Measurements from ENCODE around the gene RAD54L.

- TF ChIP-seq YY1 (IDR thresholded peaks at IDR 0.05; ENCODE audit: insufficient read depth, insufficient read length) (no peak), SUZ12 (IDR thresholded peaks at IDR 0.05; ENCODE audit: extremely low read depth, insufficient read depth, insufficient read length) (no peak)
These were observed 42.4 kb upstream of the RAD54L start for GRCh38 chr1:46205141-46205540.
